SK-N-SH (cell line): ENCODE measurements around the gene SNPH. TPM values are rescaled to one million over a fixed set of nuclear protein-coding genes. Genes with fewer than 3 reads are reported as not detected.

ENCODE experiments used
- CTCF ChIA-PET: fragments of 300-600, 350-600 bp; formaldehyde crosslinking; extraction: SDS; loops from one replicate; lab custom pipeline; 2021; lab: Yijun Ruan, JAX
- POLR2A ChIA-PET: fragments of 350-600 bp; sonication (Branson Sonifier 250); formaldehyde crosslinking; extraction: SDS; loops from one replicate; lab custom pipeline; 2020; ENCODE audit warnings: antibody characterized with exemption, inconsistent platforms; lab: Yijun Ruan, JAX
- DNase-seq: peaks from one replicate; pipeline ENCODE4 v3.0.0; 2012
- H2AFZ ChIP-seq: fragments of 200-600 bp; sonication (generic); 2 replicates; pipeline ENCODE4 v1.8.1; 2016; ENCODE audit warnings: antibody characterized with exemption, mild to moderate bottlenecking, low read depth
- H3F3A ChIP-seq: fragments of 200-600 bp; sonication (generic); replicated peaks from 2 replicates; pipeline ENCODE3; 2016; ENCODE audit warnings: antibody characterized with exemption, mild to moderate bottlenecking; ENCODE audit not compliant: insufficient read depth
- H3K27ac ChIP-seq, 2 experiments: fragments of 200-500 bp in 1 of 2; fragments of 200-600 bp in 1 of 2; sonication (Bioruptor generic) in 1 of 2; sonication (generic), shearing (Covaris generic) in 1 of 2; 2 replicates each; pipeline versions ENCODE4 v1.5.1 to v1.6.1; 2014 to 2016; ENCODE audit warnings: low read depth in 2 of 2, inconsistent platforms in 1 of 2, low read length in 1 of 2, mild to moderate bottlenecking in 1 of 2, mixed read lengths in 1 of 2
- H3K27me3 ChIP-seq: fragments of 200-600 bp; sonication (generic), shearing (Covaris generic); 2 replicates; pipeline ENCODE4 v1.6.1; 2016; ENCODE audit warnings: mixed run types; ENCODE audit not compliant: insufficient read depth
- H3K36me3 ChIP-seq, 2 experiments: fragments of 200-500 bp in 1 of 2; fragments of 200-600 bp in 1 of 2; sonication (Bioruptor generic) in 1 of 2; sonication (generic) in 1 of 2; replicated peaks in 1 of 2; 2 replicates each; pipeline versions ENCODE3 to v1.5.1; 2014 to 2016; ENCODE audit warnings: low read length in 1 of 2, mild to moderate bottlenecking in 1 of 2; ENCODE audit not compliant: insufficient read depth in 2 of 2, control insufficient read depth in 1 of 2
- H3K4me1 ChIP-seq, 2 experiments: fragments of 200-500 bp in 1 of 2; fragments of 200-600 bp in 1 of 2; sonication (Bioruptor generic) in 1 of 2; sonication (generic), shearing (Covaris generic) in 1 of 2; 2 replicates each; pipeline versions ENCODE4 v1.5.1 to v1.6.1; 2014 to 2016; ENCODE audit warnings: low read depth in 1 of 2, low read length in 1 of 2, mixed run types in 1 of 2; ENCODE audit not compliant: insufficient read depth in 2 of 2, control insufficient read depth in 1 of 2
- H3K4me2 ChIP-seq: fragments of 200-600 bp; sonication (generic), shearing (Covaris generic); 2 replicates; pipeline ENCODE4 v1.6.1; 2017; ENCODE audit warnings: mixed run types
- H3K4me3 ChIP-seq, 2 experiments: fragments of 200-500 bp in 1 of 2; fragments of 200-600 bp in 1 of 2; sonication (Bioruptor generic) in 1 of 2; sonication (generic), shearing (Covaris generic) in 1 of 2; 2 replicates each; pipeline versions ENCODE4 v1.5.1 to v1.8.1; 2014 to 2016; ENCODE audit warnings: low read depth in 2 of 2, inconsistent platforms in 1 of 2, low read length in 1 of 2, mild to moderate bottlenecking in 1 of 2, mixed read lengths in 1 of 2, moderate library complexity in 1 of 2
- H3K79me2 ChIP-seq: fragments of 200-600 bp; sonication (generic); 2 replicates; pipeline ENCODE4 v1.8.1; 2017; ENCODE audit warnings: mild to moderate bottlenecking; ENCODE audit not compliant: insufficient read depth
- H3K9ac ChIP-seq: fragments of 200-600 bp; sonication (generic); 2 replicates; pipeline ENCODE4 v1.6.1; 2017; ENCODE audit warnings: mixed run types
- H3K9me2 ChIP-seq: fragments of 200-600 bp; sonication (generic); 2 replicates; pipeline ENCODE4 v1.6.1; 2017; ENCODE audit warnings: mixed run types
- H3K9me3 ChIP-seq: fragments of 200-600 bp; sonication (generic); 2 replicates; pipeline ENCODE4 v1.6.1; 2017; ENCODE audit warnings: mixed run types, mild to moderate bottlenecking, moderate library complexity
- H4K20me1 ChIP-seq: fragments of 200-600 bp; sonication (generic); 2 replicates; pipeline ENCODE4 v1.6.1; 2017; ENCODE audit warnings: mild to moderate bottlenecking, mixed run types; ENCODE audit not compliant: insufficient read depth
- ELF1 ChIP-seq: IDR thresholded peaks from 2 replicates; pipeline ENCODE4 v1.4.0; 2012
- EP300 ChIP-seq, 2 experiments: IDR thresholded peaks; 2 replicates each; pipeline versions ENCODE4 v1.4.0 to v1.6.1; 2012; ENCODE audit warnings: borderline replicate concordance in 1 of 2, low read depth in 1 of 2, low read length in 1 of 2
- EZH2phosphoT487 ChIP-seq: fragments of 200-600 bp; sonication (generic); IDR thresholded peaks from 2 replicates; pipeline ENCODE4 v1.6.1; 2017; ENCODE audit warnings: low read depth, mixed run types, mild to moderate bottlenecking, antibody characterized with exemption, moderate library complexity, borderline replicate concordance
- FOSL2 ChIP-seq: IDR thresholded peaks from 2 replicates; pipeline ENCODE4 v1.4.0; 2012; ENCODE audit warnings: low read depth, mild to moderate bottlenecking, moderate library complexity, borderline replicate concordance
- FOXJ3 ChIP-seq: sonication (generic); formaldehyde crosslinking; IDR thresholded peaks from 2 replicates; pipeline ENCODE4 v1.5.1; 2020; ENCODE audit warnings: mild to moderate bottlenecking, missing genetic modification reagents
- GABPA ChIP-seq: IDR thresholded peaks from 2 replicates; pipeline ENCODE4 v1.4.0; 2012; ENCODE audit warnings: low read depth, mild to moderate bottlenecking
- GATA2 ChIP-seq: sonication (generic); formaldehyde crosslinking; IDR thresholded peaks from 2 replicates; pipeline ENCODE4 v1.5.0; 2020; ENCODE audit warnings: mild to moderate bottlenecking, missing genetic modification reagents
- JUND ChIP-seq: IDR thresholded peaks from 2 replicates; pipeline ENCODE4 v1.4.0; 2012
- MXI1 ChIP-seq: IDR thresholded peaks from 2 replicates; pipeline ENCODE4 v1.6.1; 2012; ENCODE audit warnings: mild to moderate bottlenecking, low read depth, low read length, improper control_type of control experiment
- NFIC ChIP-seq: IDR thresholded peaks from 2 replicates; pipeline ENCODE4 v1.4.0; 2012; ENCODE audit warnings: borderline replicate concordance
- PBX3 ChIP-seq: IDR thresholded peaks from 2 replicates; pipeline ENCODE4; 2012
- POLR2AphosphoS5 ChIP-seq: IDR thresholded peaks from 2 replicates; pipeline ENCODE4 v1.6.1; 2012; ENCODE audit warnings: low read depth, low read length
- RAD21 ChIP-seq: IDR thresholded peaks from 2 replicates; pipeline ENCODE4 v1.6.1; 2012; ENCODE audit warnings: mild to moderate bottlenecking, low read length
- RCOR1 ChIP-seq: fragments of 150-350 bp; IDR thresholded peaks from 2 replicates; pipeline ENCODE4 v1.6.1; 2017; ENCODE audit warnings: antibody characterized with exemption, low read length
- RFX5 ChIP-seq: IDR thresholded peaks from 2 replicates; pipeline ENCODE4 v1.6.1; 2012; ENCODE audit warnings: mild to moderate bottlenecking, improper control_type of control experiment, low read length
- SIN3A ChIP-seq: IDR thresholded peaks from 2 replicates; pipeline ENCODE4 v1.6.1; 2012; ENCODE audit warnings: low read depth, mild to moderate bottlenecking, low read length, moderate library complexity, borderline replicate concordance
- SMC3 ChIP-seq: IDR thresholded peaks from 2 replicates; pipeline ENCODE4 v1.6.1; 2012; ENCODE audit warnings: low read depth, low read length, improper control_type of control experiment
- ZBTB33 ChIP-seq: IDR thresholded peaks from 2 replicates; pipeline ENCODE4 v1.4.0; 2012; ENCODE audit warnings: low read depth, borderline replicate concordance
- WGBS: methylation state at CpG from one replicate; pipeline ENCODE4 v1.1.6; 2017; ENCODE audit warnings: low lambda C conversion rate; 5-methylcytosine and 5-hydroxymethylcytosine counted together
- polyA plus RNA-seq, 3 experiments: library from polyadenylated mRNA; depleted of rRNA; stranded (reverse); fragments of >200 nt; gene quantifications; 2 replicates each; pipeline ENCODE4 v1.2.3, GENCODE V29; 2012
- TF ChIP-seq, protein P1 (sequence below): IDR thresholded peaks from 2 replicates; pipeline ENCODE4 v1.4.0; 2012; ENCODE audit warnings: low read depth
- TF ChIP-seq, protein P2 (sequence below): IDR thresholded peaks from 2 replicates; pipeline ENCODE4 v1.4.0; 2012; ENCODE audit warnings: low read depth, borderline replicate concordance

Gene SNPH
- polyA plus RNA-seq, 1 of the 3 experiments (the other 2 are of a cell fraction): 2.5 TPM

GRCh38 chr20:1293641-1294379 lies 27.7 kb downstream of the SNPH start:
- H3K9me2 ChIP-seq: no peaks in the 10 kb centered on the region
- no peak overlapping the region for H3K4me3 ChIP-seq
- ChIA-PET POLR2A (no interaction called here), CTCF (no interaction called here)
- 81% methylated on average over 4 of the region's 6 CpGs for WGBS
- H2AFZ ChIP-seq: no peak overlapping the region
- peaks cover 0 to 7% of the 10 kb centered on the region in 2 experiments for H3K36me3 ChIP-seq
- H3K27ac ChIP-seq: no peak overlapping the region
- H3F3A ChIP-seq: peaks cover 3% of the 10 kb centered on the region
- H3K9ac ChIP-seq: no peak overlapping the region
- H3K4me1 ChIP-seq: peaks cover 0 to 7% of the 10 kb centered on the region in 2 experiments; a peak in 1 of 4 replicates
- TF ChIP-seq RFX5 (no peak), JUND (no peak), GATA2 (CRISPR knock-in tag) (no peak), RAD21 (no peak), ELF1 (no peak), FOXJ3 (no peak), GABPA (no peak), SMC3 (no peak), MXI1 (no peak), PBX3 (no peak), SIN3A (no peak), NFIC (no peak), FOSL2 (no peak), RCOR1 (no peak), EZH2phosphoT487 (no peak), ZBTB33 (no peak), EP300 (IDR thresholded peaks at IDR 0.05; ENCODE audit: borderline replicate concordance in 1 of 2, low read depth in 1 of 2, low read length in 1 of 2) (no peak), POLR2AphosphoS5 (no peak)
- TF ChIP-seq, protein P1, sequence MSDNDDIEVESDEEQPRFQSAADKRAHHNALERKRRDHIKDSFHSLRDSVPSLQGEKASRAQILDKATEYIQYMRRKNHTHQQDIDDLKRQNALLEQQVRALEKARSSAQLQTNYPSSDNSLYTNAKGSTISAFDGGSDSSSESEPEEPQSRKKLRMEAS: no peak
- TF ChIP-seq, protein P2, sequence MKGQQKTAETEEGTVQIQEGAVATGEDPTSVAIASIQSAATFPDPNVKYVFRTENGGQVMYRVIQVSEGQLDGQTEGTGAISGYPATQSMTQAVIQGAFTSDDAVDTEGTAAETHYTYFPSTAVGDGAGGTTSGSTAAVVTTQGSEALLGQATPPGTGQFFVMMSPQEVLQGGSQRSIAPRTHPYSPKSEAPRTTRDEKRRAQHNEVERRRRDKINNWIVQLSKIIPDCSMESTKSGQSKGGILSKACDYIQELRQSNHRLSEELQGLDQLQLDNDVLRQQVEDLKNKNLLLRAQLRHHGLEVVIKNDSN: no peak
- no peak overlapping the region for H3K4me2 ChIP-seq
- no peaks in the 10 kb centered on the region for H3K79me2 ChIP-seq
- no peaks in the 10 kb centered on the region for H3K9me3 ChIP-seq
- H3K27me3 ChIP-seq: no peaks in the 10 kb centered on the region
- H4K20me1 ChIP-seq: no peaks in the 10 kb centered on the region
- no peak for DNase-seq
